ENCODE measurements around the gene THADA. TPM values are rescaled to one million over a fixed set of nuclear protein-coding genes. Genes with fewer than 3 reads are reported as not detected.
A peak's percentile ranks its signal among the peaks of the same experiment; 100 is the strongest.

The THADA gene
- total RNA-seq, 2 donors from 2014 or later: 36.3 to 36.9 TPM

DNA sequence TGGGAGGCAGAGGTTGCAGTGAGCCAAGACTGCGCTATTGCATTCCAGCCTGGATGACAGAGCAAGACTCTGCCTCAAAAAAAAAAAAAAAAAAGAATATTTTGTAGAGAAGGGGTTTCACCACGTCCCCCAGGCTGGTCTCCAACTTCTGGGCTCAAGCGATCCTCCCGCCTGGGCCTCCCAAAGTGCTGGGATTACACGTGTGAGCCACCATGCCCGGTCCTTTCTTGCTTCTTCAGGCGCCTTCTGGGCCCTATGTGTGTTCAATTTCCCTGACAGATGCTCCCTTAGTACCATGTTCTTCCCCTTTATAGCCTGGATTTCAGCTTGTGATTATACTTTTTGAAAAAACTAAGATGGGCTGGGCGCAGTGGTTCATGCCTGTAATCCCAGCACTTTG lies 379.2 kb downstream of the THADA start:
- Mint-ChIP-seq H3K27me3 (no peaks in the 10 kb centered on the region), H3K4me1 (peaks cover 35% of the 10 kb centered on the region)

GRCh38 chr2:43215673-43216255 lies 380.1 kb downstream of the THADA start:
- H3K4me1 Mint-ChIP-seq: peaks cover 27% of the 10 kb centered on the region
- no peaks in the 10 kb centered on the region for H3K27me3 Mint-ChIP-seq

More for the DNA sequence above, 379.2 kb downstream of the THADA start:
- no peaks in the 10 kb centered on the region for H3K9me3 Mint-ChIP-seq
- ATAC-seq (replicated peaks): no peak
- H3K36me3 Mint-ChIP-seq (ENCODE audit: low read depth): peaks cover 32% of the 10 kb centered on the region
- no peak overlapping the region for H3K4me3 Mint-ChIP-seq
- no peak overlapping the region for H3K27ac Mint-ChIP-seq

GRCh38 chr2:43214253-43214652 lies 381.6 kb downstream of the THADA start:
- H3K4me3 Mint-ChIP-seq: no peak overlapping the region
- H3K36me3 Mint-ChIP-seq (ENCODE audit: low read depth): peaks cover 8% of the 10 kb centered on the region
- ATAC-seq (replicated peaks): no peak
- no peaks in the 10 kb centered on the region for H3K9me3 Mint-ChIP-seq
- no peaks in the 10 kb centered on the region for H3K27me3 Mint-ChIP-seq
- peaks cover 21% of the 10 kb centered on the region for H3K4me1 Mint-ChIP-seq
- no peak overlapping the region for H3K27ac Mint-ChIP-seq

More at GRCh38 chr2:43215673-43216255, 380.1 kb downstream of the THADA start:
- Mint-ChIP-seq H3K4me3 (no peak overlapping the region), H3K36me3 (ENCODE audit: low read depth) (peaks cover 23% of the 10 kb centered on the region), H3K27ac (no peak overlapping the region), H3K9me3 (no peaks in the 10 kb centered on the region)
- ATAC-seq (replicated peaks): no peak

DNA sequence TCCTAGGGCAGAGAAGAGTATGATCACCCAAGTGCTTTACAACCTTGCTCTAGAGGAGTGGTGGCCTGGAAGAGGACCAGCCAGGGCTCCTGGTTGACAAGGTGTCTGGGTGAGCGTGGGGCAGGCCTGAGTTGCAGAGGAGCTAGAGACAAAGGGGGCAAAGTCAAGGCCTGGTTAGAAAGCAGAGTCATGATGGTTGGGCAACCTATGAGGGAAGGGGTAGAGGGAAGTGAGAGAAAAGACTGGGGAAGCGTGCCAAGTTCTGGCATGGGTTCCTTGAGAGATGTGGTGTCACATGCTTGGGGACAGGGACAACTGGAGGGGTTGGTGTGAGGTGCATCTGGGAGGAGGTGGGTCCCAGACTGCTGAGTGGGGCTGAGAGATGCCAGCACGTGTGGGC lies 382.9 kb downstream of the THADA start:
- peaks cover 13% of the 10 kb centered on the region for H3K4me1 Mint-ChIP-seq
- H3K36me3 Mint-ChIP-seq (ENCODE audit: low read depth): no peaks in the 10 kb centered on the region
- H3K27me3 Mint-ChIP-seq: no peaks in the 10 kb centered on the region
- no peaks in the 10 kb centered on the region for H3K9me3 Mint-ChIP-seq
- H3K4me3 Mint-ChIP-seq: no peak overlapping the region
- H3K27ac Mint-ChIP-seq: peak overlapping the region; percentile 13
- no peak for ATAC-seq (replicated peaks)

GRCh38 chr2:43212216-43212835 lies 383.5 kb downstream of the THADA start:
- Mint-ChIP-seq H3K27ac (peak overlapping the region; percentile 13), H3K36me3 (ENCODE audit: low read depth) (no peaks in the 10 kb centered on the region)

DNA sequence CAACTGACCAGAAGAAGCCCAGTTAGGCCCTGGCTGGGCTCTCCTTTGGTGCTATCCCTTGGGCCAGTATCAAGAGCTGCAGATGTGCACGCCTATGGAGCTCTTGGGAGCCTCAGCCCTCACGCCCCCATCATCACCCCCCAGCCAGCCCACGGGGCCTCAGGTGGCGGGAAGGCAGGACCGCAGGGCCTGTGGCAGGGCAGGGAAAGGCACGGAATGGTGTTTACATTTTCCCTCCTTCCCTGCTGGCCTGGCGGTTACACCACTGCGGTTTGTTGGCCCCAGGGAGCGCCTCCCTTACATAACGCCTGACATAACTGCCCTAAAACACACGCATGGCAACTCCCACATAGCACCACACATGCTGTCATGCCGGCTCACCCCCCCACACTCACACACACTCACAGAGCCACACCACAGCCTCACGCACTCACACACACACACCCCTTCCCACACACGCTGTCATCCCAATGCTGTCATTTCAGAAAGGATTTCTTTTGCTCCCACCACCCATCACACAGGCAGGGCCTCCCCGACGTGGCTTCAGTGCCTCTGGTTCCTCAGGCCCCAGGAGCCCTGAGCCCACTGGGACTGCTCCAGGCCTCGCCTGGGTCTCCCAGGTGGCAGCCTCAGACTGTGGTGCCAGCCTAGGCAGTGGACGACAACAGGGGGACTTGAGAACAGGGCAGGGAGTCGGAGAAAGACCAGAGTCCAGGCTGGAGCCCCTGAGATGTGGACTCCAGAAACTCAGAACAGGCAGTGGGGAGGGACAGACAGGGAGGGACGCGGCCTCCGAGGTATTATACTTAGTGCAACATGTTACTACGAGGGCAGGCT lies 385.2 kb downstream of the THADA start:
- no peaks in the 10 kb centered on the region for H3K36me3 Mint-ChIP-seq (ENCODE audit: low read depth)
- no peaks in the 10 kb centered on the region for H3K27me3 Mint-ChIP-seq
- peak overlapping the region; percentile 42 for H3K27ac Mint-ChIP-seq
- H3K9me3 Mint-ChIP-seq: no peaks in the 10 kb centered on the region
- peaks cover 9% of the 10 kb centered on the region for H3K4me1 Mint-ChIP-seq
- ATAC-seq (replicated peaks): peak; percentile 35
- H3K4me3 Mint-ChIP-seq: no peak overlapping the region

More at GRCh38 chr2:43212216-43212835, 383.5 kb downstream of the THADA start:
- ATAC-seq (replicated peaks): no peak
- Mint-ChIP-seq H3K27me3 (no peaks in the 10 kb centered on the region), H3K4me1 (peaks cover 9% of the 10 kb centered on the region), H3K4me3 (no peak overlapping the region), H3K9me3 (no peaks in the 10 kb centered on the region)

DNA sequence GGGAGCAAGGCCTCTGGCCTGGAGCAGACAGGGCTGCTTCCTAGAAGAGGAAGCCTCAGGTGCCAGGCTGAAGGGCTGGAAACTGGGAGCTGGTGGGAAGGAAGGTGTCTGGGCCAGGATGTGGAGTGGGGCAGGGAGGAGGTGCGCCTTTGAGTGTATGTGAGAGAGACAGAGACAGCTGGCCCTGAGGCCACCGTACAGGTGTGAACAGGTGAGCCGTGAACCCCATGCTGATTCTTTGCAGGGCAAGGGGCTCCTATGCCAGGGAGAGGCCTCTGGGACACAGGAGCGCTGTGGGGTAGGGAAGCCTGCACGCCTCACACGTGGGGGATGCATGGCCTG lies 385.7 kb downstream of the THADA start:
- H3K9me3 Mint-ChIP-seq: no peaks in the 10 kb centered on the region
- H3K27ac Mint-ChIP-seq: peak overlapping the region; percentile 42
- H3K36me3 Mint-ChIP-seq (ENCODE audit: low read depth): no peaks in the 10 kb centered on the region
- ATAC-seq (replicated peaks): no peak
- no peaks in the 10 kb centered on the region for H3K27me3 Mint-ChIP-seq
- H3K4me1 Mint-ChIP-seq: peaks cover 9% of the 10 kb centered on the region
- no peak overlapping the region for H3K4me3 Mint-ChIP-seq

DNA sequence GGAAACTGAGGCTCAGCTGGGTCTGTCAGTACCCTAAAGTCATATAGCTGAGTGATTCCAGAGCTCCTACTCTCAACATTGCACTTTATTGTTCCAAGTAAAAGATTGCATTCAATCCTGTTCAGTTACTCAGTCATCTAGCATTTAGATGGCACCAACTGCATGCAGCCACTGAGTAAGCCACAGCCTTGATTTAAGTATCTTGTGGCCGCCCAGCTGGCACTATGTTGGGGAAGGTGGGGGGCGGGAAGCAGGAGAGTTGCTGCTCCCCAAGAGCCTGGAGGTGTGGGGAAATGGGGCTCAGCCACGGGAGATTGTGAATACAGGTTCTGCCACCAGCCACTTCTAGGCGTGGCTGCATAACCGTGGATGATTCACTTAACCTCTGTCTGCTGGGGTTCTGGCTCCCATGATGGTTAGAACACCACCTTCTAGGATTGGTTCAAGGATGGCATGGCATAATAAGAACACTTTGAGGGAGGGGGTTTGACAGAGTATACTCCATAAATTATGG lies 386.6 kb downstream of the THADA start:
- ATAC-seq (replicated peaks): no peak
- Mint-ChIP-seq H3K27ac (no peak overlapping the region), H3K9me3 (no peaks in the 10 kb centered on the region), H3K4me1 (peaks cover 9% of the 10 kb centered on the region), H3K27me3 (no peaks in the 10 kb centered on the region), H3K4me3 (no peak overlapping the region), H3K36me3 (ENCODE audit: low read depth) (no peaks in the 10 kb centered on the region)

- no peaks in the 10 kb centered on the region for H3K27me3 Mint-ChIP-seq
- H3K9me3 Mint-ChIP-seq: no peaks in the 10 kb centered on the region
- no peaks in the 10 kb centered on the region for H3K36me3 Mint-ChIP-seq (ENCODE audit: low read depth)
- peak overlapping the region; percentile 29 for H3K27ac Mint-ChIP-seq
- peaks cover 5% of the 10 kb centered on the region for H3K4me1 Mint-ChIP-seq
- peak; percentile 56 for ATAC-seq (replicated peaks)
- H3K4me3 Mint-ChIP-seq: no peak overlapping the region
These were observed 388.1 kb downstream of the THADA start for GRCh38 chr2:43207553-43208300.

GRCh38 chr2:43206602-43207001 lies 389.2 kb downstream of the THADA start:
- no peak for ATAC-seq (replicated peaks)
- H3K9me3 Mint-ChIP-seq: no peaks in the 10 kb centered on the region
- no peaks in the 10 kb centered on the region for H3K36me3 Mint-ChIP-seq (ENCODE audit: low read depth)

DNA sequence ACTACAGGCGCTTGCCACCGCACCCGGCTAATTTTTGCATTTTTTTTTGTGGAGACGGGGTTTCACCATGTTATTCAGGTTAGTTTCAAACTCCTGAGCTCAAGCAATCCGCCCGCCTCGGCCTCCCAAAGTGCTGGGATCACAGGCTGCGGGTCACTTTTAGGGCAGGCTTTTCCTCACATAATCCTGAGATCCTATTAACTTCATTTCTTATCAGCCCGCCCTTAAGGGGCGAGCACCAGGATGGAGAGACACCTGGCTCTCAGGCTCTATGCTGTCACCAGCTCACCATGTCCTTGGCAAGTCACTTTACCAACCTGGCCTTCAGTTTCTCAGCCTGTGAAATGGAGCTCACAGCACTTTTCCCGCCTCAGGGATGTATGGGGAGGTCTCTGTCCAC lies 392.5 kb downstream of the THADA start:
- Mint-ChIP-seq H3K36me3 (ENCODE audit: low read depth) (no peaks in the 10 kb centered on the region), H3K4me3 (no peak overlapping the region), H3K9me3 (no peaks in the 10 kb centered on the region), H3K4me1 (peaks cover 7% of the 10 kb centered on the region), H3K27ac (no peak overlapping the region), H3K27me3 (no peaks in the 10 kb centered on the region)
- no peak for ATAC-seq (replicated peaks)

More at GRCh38 chr2:43206602-43207001, 389.2 kb downstream of the THADA start:
- Mint-ChIP-seq H3K4me3 (no peak overlapping the region), H3K27me3 (no peaks in the 10 kb centered on the region), H3K4me1 (peaks cover 7% of the 10 kb centered on the region), H3K27ac (no peak overlapping the region)

DNA sequence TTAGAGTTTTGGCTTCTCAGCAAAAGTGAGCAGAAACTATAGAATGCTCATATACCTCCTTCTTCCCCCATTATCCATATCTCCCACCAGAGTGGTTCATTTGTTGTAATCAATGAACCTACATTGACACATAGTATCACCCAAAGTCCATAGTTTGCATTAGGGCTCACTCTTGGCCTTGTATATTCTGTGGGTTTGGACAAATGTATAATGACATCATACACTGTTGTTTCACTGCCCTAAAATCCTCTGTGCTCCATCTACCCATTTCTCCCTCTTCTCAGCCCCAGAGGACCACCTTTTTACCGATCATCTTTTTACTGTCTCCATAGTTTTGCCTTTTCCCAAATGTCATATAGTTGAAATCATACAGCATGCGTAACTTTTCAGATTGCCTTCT lies 393.5 kb downstream of the THADA start:
- no peaks in the 10 kb centered on the region for H3K27me3 Mint-ChIP-seq
- no peaks in the 10 kb centered on the region for H3K9me3 Mint-ChIP-seq
- ATAC-seq (replicated peaks): no peak
- no peaks in the 10 kb centered on the region for H3K36me3 Mint-ChIP-seq (ENCODE audit: low read depth)
- peaks cover 10% of the 10 kb centered on the region for H3K4me1 Mint-ChIP-seq
- H3K27ac Mint-ChIP-seq: no peak overlapping the region
- H3K4me3 Mint-ChIP-seq: no peak overlapping the region

- H3K27me3 Mint-ChIP-seq: no peaks in the 10 kb centered on the region
- no peak overlapping the region for H3K4me3 Mint-ChIP-seq
- no peaks in the 10 kb centered on the region for H3K36me3 Mint-ChIP-seq (ENCODE audit: low read depth)
- no peak for ATAC-seq (replicated peaks)
- no peaks in the 10 kb centered on the region for H3K9me3 Mint-ChIP-seq
- H3K27ac Mint-ChIP-seq: no peak overlapping the region
- peaks cover 16% of the 10 kb centered on the region for H3K4me1 Mint-ChIP-seq
These were observed 394.3 kb downstream of the THADA start for GRCh38 chr2:43201497-43201896.

DNA sequence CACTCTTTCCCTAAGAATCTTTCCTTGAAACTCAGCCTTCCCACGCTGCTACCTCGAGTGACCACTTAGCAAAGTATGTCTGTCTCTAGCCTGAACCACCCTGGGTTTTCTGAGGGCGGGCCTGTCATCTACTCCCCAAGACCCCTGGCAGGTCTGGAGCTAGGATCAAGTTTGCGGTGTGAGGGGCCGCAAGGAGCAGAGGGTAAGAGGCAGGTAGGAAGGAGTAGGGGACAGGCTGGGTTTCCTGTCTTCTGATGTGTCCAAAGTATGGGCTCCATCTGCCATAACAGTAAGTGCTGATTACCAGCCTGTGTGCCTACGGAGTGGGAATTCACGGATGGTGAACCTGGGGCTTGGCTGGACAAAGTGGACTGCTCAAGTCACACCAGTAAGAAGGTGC lies 394.8 kb downstream of the THADA start:
- no peaks in the 10 kb centered on the region for H3K9me3 Mint-ChIP-seq
- H3K27me3 Mint-ChIP-seq: no peaks in the 10 kb centered on the region
- peaks cover 18% of the 10 kb centered on the region for H3K4me1 Mint-ChIP-seq
- H3K36me3 Mint-ChIP-seq (ENCODE audit: low read depth): no peaks in the 10 kb centered on the region
- no peak for ATAC-seq (replicated peaks)
- no peak overlapping the region for H3K4me3 Mint-ChIP-seq
- H3K27ac Mint-ChIP-seq: peak overlapping the region; percentile 43
